Activated T-helper 17 cell treated with anti-CD3 and anti-CD28 coated beads, Interleukin-2, amount 50 U/mL, for 72 hours (primary cell): ENCODE data around the gene RBM42. TPM values are rescaled to one million over a fixed set of nuclear protein-coding genes. Genes with fewer than 3 reads are reported as not detected.
A peak's percentile ranks its signal among the peaks of the same experiment; 100 is the strongest.
"Not testable (repeated sequence)": the region's sequence is repeated elsewhere in the genome, so short reads cannot be mapped to it uniquely, and the experiment has no call there.

Experiments used
- ATAC-seq: fragments of 150-1000 bp; cut with Tn5 transposase; replicated peaks from 2 replicates; pipeline ENCODE4 v1.10.0; 2021; ENCODE audit warnings: mild to moderate bottlenecking, moderate library complexity
- H3K27ac Mint-ChIP-seq: one replicate; pipeline ENCODE4 v1.8.0; 2022; ENCODE audit warnings: mixed read lengths
- H3K27me3 Mint-ChIP-seq: one replicate; pipeline ENCODE4 v1.8.0; 2022; ENCODE audit warnings: mixed read lengths
- H3K36me3 Mint-ChIP-seq: one replicate; pipeline ENCODE4 v1.8.0; 2022; ENCODE audit warnings: low read depth, mild to moderate bottlenecking, mixed read lengths
- H3K4me1 Mint-ChIP-seq: one replicate; pipeline ENCODE4 v1.8.0; 2022; ENCODE audit warnings: mixed read lengths
- H3K4me3 Mint-ChIP-seq: one replicate; pipeline ENCODE4 v1.8.0; 2022; ENCODE audit warnings: mild to moderate bottlenecking, mixed read lengths
- H3K9me3 Mint-ChIP-seq: one replicate; pipeline ENCODE4 v1.8.0; 2022; ENCODE audit warnings: mixed read lengths
- total RNA-seq, 2 donors: library from RNA; stranded (reverse); gene quantifications; one replicate each; pipeline ENCODE4 v1.2.3, GENCODE V29; 2022

Gene RBM42
- total RNA-seq, 2 donors from 2014 or later, result 54.7 to 95.6 TPM

DNA sequence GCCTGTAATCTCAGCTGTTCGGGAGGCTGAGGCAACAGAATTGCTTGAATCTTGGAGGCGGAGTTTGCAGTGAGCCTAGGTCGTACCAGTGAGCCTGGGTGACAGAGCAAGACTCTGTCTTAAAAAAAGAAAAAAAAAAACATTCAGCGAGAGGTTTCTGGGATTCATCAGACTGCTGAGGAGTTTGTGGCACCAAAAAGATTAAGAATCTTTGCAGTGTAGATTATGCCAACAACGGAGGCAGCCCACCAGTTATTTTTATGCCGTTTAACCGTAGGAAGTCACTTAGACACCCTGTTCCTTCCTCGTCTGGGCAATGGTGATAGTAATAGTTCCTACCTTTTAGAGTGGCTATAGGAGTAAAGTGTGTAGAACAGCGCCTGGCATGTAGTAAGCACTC, 21.7 kb downstream of the RBM42 start:
- no peaks in the 10 kb centered on the region for H3K9me3 Mint-ChIP-seq
- peaks cover 3% of the 10 kb centered on the region for H3K4me1 Mint-ChIP-seq
- H3K4me3 Mint-ChIP-seq, result no peak overlapping the region
- no peak overlapping the region for H3K27ac Mint-ChIP-seq
- peaks cover 71% of the 10 kb centered on the region for H3K36me3 Mint-ChIP-seq
- no peaks in the 10 kb centered on the region for H3K27me3 Mint-ChIP-seq
- ATAC-seq, result no peak

GRCh38 chr19:35654828-35655227, 26.0 kb downstream of the RBM42 start:
- ATAC-seq, H3K4me3 Mint-ChIP-seq, H3K9me3 Mint-ChIP-seq, H3K27me3 Mint-ChIP-seq, H3K27ac Mint-ChIP-seq: not testable (repeated sequence)
- Mint-ChIP-seq H3K36me3 (peaks cover 97% of the 10 kb centered on the region), H3K4me1 (peaks cover 10% of the 10 kb centered on the region)

GRCh38 chr19:35655600-35655999, 26.8 kb downstream of the RBM42 start:
- Mint-ChIP-seq H3K9me3 (no peaks in the 10 kb centered on the region), H3K4me1 (peaks cover 10% of the 10 kb centered on the region), H3K4me3 (no peak overlapping the region), H3K27ac (peak overlapping the region; percentile 66), H3K27me3 (no peaks in the 10 kb centered on the region), H3K36me3 (peaks cover 100% of the 10 kb centered on the region)
- ATAC-seq, result no peak

DNA sequence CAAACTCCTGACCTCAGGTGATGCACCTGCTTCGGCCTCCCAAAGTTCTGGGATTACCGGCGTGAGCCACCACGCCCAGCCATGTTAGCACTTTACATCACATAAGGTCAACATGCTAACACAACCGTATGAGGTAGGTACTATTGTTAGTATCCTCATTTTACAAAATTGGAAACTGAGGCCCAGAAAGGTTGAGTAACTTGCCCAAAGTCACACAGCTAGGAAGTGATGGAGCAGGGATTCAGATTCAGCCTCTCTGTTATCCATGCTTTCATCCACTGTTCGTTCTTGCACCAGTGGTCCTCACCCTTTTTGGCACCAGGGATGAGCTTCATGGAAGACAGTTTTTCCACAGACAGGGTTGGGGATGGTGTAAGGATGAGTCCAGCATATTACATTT, 27.9 kb downstream of the RBM42 start:
- H3K4me3 Mint-ChIP-seq, result no peak overlapping the region
- peaks cover 10% of the 10 kb centered on the region for H3K4me1 Mint-ChIP-seq
- H3K27me3 Mint-ChIP-seq, result no peaks in the 10 kb centered on the region
- H3K27ac Mint-ChIP-seq, result no peak overlapping the region
- no peaks in the 10 kb centered on the region for H3K9me3 Mint-ChIP-seq
- H3K36me3 Mint-ChIP-seq, result peaks cover 100% of the 10 kb centered on the region
- no peak for ATAC-seq

- H3K27ac Mint-ChIP-seq, result no peak overlapping the region
Observed at GRCh38 chr19:35657904-35658700, 29.3 kb downstream of the RBM42 start.

GRCh38 chr19:35661995-35662340, 33.1 kb downstream of the RBM42 start:
- H3K4me1 Mint-ChIP-seq, result peaks cover 5% of the 10 kb centered on the region
- H3K4me3 Mint-ChIP-seq, result no peak overlapping the region
- ATAC-seq, result no peak
- H3K36me3 Mint-ChIP-seq, result peaks cover 79% of the 10 kb centered on the region
- no peaks in the 10 kb centered on the region for H3K27me3 Mint-ChIP-seq
- H3K9me3 Mint-ChIP-seq, result no peaks in the 10 kb centered on the region
- no peak overlapping the region for H3K27ac Mint-ChIP-seq

More at GRCh38 chr19:35657904-35658700, 29.3 kb downstream of the RBM42 start:
- Mint-ChIP-seq H3K27me3 (no peaks in the 10 kb centered on the region), H3K4me1 (peaks cover 10% of the 10 kb centered on the region), H3K9me3 (no peaks in the 10 kb centered on the region), H3K36me3 (peaks cover 100% of the 10 kb centered on the region), H3K4me3 (no peak overlapping the region)
- ATAC-seq, result peak; percentile 54

DNA sequence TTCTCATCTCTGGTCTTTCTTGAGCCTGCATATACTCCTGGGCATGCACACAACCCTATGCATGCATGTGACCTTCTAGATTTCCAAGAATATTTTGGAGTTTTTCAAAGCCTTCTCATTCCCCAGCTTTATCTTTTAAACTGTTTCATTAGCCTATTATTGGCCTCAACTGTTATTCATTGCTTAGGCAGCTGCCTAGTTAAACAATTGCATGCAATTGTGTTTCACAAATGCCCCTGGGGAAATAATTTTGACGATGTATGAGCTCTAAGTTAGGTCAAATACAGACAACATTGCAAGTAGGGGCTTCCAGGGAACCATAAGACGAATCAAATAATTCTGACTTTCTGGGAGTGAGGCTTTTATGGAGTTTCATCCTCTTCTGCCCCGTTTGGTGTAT, 35.1 kb downstream of the RBM42 start:
- Mint-ChIP-seq H3K4me1 (no peaks in the 10 kb centered on the region), H3K27me3 (peaks cover 1% of the 10 kb centered on the region), H3K9me3 (no peaks in the 10 kb centered on the region), H3K27ac (no peak overlapping the region), H3K4me3 (no peak overlapping the region), H3K36me3 (peaks cover 67% of the 10 kb centered on the region)
- no peak for ATAC-seq

- H3K4me1 Mint-ChIP-seq, result peaks cover 4% of the 10 kb centered on the region
- H3K9me3 Mint-ChIP-seq, result no peaks in the 10 kb centered on the region
- no peak for ATAC-seq
- no peak overlapping the region for H3K4me3 Mint-ChIP-seq
- peaks cover 11% of the 10 kb centered on the region for H3K27me3 Mint-ChIP-seq
- H3K27ac Mint-ChIP-seq, result no peak overlapping the region
- peaks cover 56% of the 10 kb centered on the region for H3K36me3 Mint-ChIP-seq
Observed at GRCh38 chr19:35665157-35665556, 36.3 kb downstream of the RBM42 start.

DNA sequence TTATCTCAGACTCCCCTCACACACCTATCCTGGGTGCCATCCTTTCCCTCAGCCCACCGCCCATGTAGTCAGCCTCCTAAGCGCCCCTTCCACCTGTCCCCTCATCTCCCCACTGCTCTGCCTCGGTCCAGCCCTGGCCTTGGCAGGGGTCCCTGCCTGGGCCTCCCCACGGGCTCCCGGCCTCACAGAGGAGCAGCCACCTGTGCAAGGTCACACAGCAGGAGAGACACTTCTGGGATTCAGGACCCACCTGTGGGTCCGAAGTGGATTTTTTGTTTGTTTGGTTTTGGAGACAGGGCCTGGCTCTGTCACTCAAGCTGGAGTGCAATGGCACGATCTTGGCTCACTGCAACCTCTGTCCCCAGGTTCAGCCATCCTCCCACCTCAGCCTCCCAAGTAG, 36.8 kb downstream of the RBM42 start:
- Mint-ChIP-seq H3K27me3 (peaks cover 11% of the 10 kb centered on the region), H3K27ac (no peak overlapping the region), H3K4me3 (no peak overlapping the region), H3K4me1 (peaks cover 4% of the 10 kb centered on the region), H3K9me3 (no peaks in the 10 kb centered on the region), H3K36me3 (peaks cover 51% of the 10 kb centered on the region)
- ATAC-seq, result no peak

DNA sequence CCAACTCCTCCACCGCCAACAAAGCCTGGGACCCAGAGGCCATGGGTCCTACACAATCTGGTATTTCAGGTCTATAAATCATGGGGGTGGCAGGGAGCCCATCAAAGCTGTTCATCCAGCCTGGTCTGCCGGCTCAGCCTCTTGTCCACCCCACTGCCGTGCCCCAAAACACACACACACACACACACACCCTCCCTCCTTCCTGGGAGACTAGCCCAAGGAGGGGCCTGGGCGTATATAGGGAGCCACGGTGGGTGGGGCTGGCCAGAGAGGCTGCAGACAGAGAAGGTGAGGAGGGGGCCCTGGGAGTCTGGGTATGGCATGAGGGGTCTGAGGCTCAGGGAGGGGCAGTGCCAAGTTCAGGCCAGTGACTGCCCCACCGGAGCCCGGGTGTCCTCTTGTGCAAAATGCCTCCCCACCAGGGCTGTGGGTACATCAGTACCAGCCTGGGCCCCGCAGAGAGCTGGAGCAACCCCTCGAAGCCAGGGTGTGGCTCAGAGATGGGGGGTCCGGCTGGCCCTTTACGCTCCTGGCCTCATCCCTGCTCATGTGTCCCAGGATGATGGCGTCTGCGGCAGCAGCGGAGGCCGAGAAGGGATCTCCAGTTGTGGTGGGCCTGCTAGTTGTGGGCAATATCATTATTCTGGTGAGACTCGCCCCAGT, 37.5 kb downstream of the RBM42 start, which contains the start of gene UPK1A:
Gene UPK1A (plus strand): TSS at position 267 of the 663 bp plus-strand sequence. CDS start 296 bp downstream, at position 563.
- no peak within 1 kb of the TSS for H3K27ac Mint-ChIP-seq
- ATAC-seq, result no peak
- H3K4me1 Mint-ChIP-seq, result peaks cover 4% of the 10 kb centered on the region
- no peak within 1 kb of the TSS for H3K4me3 Mint-ChIP-seq
- H3K36me3 Mint-ChIP-seq, result peaks cover 44% of the 10 kb centered on the region
- no peaks in the 10 kb centered on the region for H3K9me3 Mint-ChIP-seq
- peaks cover 11% of the 10 kb centered on the region for H3K27me3 Mint-ChIP-seq

- peak overlapping the region; percentile 60 for H3K27ac Mint-ChIP-seq
- H3K9me3 Mint-ChIP-seq, result no peaks in the 10 kb centered on the region
- peaks cover 30% of the 10 kb centered on the region for H3K36me3 Mint-ChIP-seq
- no peak for ATAC-seq
- H3K4me1 Mint-ChIP-seq, result peaks cover 15% of the 10 kb centered on the region
- peak overlapping the region; percentile 44 for H3K4me3 Mint-ChIP-seq
- peaks cover 19% of the 10 kb centered on the region for H3K27me3 Mint-ChIP-seq
Observed at GRCh38 chr19:35669566-35669965, 40.7 kb downstream of the RBM42 start.

DNA sequence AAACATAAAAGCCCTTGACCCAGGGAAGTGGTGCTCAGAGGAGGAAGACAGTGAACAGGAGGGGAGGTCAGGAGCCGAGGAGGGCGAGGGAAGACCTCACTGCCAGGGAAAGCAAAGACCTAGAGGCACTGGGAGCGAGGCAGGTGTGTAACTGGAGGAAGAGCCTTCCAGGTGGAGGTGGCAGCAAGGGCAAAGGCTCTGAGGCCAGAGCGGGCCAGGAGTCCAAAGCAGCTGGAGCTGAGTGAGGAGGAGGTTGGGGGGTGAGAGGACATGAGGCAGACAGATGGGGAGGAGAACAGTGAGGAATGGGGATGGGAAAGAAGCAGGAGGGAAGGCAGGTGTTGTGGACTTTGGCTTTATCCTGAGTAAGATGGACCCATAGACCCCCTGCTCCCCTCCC, 41.1 kb downstream of the RBM42 start:
- peaks cover 15% of the 10 kb centered on the region for H3K4me1 Mint-ChIP-seq
- peak overlapping the region; percentile 44 for H3K4me3 Mint-ChIP-seq
- no peaks in the 10 kb centered on the region for H3K9me3 Mint-ChIP-seq
- H3K27ac Mint-ChIP-seq, result peak overlapping the region; percentile 60
- H3K27me3 Mint-ChIP-seq, result peaks cover 19% of the 10 kb centered on the region
- peaks cover 26% of the 10 kb centered on the region for H3K36me3 Mint-ChIP-seq
- no peak for ATAC-seq

DNA sequence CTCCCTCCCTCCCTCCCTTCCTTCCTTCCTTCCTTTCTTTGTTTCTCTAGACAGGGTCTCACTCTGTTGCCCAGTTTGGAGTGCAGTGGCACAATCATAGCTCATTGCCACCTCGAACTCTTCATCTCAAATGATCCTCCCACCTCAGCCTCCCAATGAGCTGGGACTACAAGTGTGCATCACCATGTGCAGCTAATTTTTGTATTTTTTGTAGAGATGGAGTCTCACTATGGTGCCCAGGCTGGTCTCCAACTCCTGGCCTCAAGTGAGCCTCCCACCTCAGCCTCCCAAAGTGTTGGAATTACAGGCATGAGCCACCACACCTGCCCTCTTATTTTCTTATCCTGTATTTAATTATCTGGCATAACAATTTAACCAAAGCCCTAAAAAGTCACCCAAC, 41.9 kb downstream of the RBM42 start:
- no peaks in the 10 kb centered on the region for H3K9me3 Mint-ChIP-seq
- peaks cover 19% of the 10 kb centered on the region for H3K27me3 Mint-ChIP-seq
- no peak overlapping the region for H3K27ac Mint-ChIP-seq

GRCh38 chr19:35671818-35672217, 43.0 kb downstream of the RBM42 start:
- H3K27ac Mint-ChIP-seq, result no peak overlapping the region
- peaks cover 24% of the 10 kb centered on the region for H3K36me3 Mint-ChIP-seq
- ATAC-seq, result no peak
- peaks cover 15% of the 10 kb centered on the region for H3K4me1 Mint-ChIP-seq
- H3K9me3 Mint-ChIP-seq, result no peaks in the 10 kb centered on the region
- peaks cover 24% of the 10 kb centered on the region for H3K27me3 Mint-ChIP-seq
- peak overlapping the region; percentile 89 for H3K4me3 Mint-ChIP-seq

More for the DNA sequence above, 41.9 kb downstream of the RBM42 start:
- Mint-ChIP-seq H3K4me3 (peak overlapping the region; percentile 15), H3K36me3 (peaks cover 24% of the 10 kb centered on the region), H3K4me1 (peaks cover 15% of the 10 kb centered on the region)
- ATAC-seq, result no peak
